Neural cell (in vitro differentiated cells): Measurements from ENCODE around the gene NALCN.

Experiments used
- CTCF ChIP-seq: fragments of 450-650 bp; IDR thresholded peaks from 2 replicates; pipeline ENCODE4 v1.5.1; 2014; ENCODE audit warnings: antibody characterized with exemption, mild to moderate bottlenecking, moderate library complexity; ENCODE audit not compliant: poor library complexity, severe bottlenecking
- EP300 ChIP-seq: fragments of 450-650 bp; conservative IDR thresholded peaks from 2 replicates; pipeline ENCODE4 v1.6.1; 2014; ENCODE audit warnings: antibody characterized with exemption, mild to moderate bottlenecking, moderate library complexity; ENCODE audit not compliant: poor library complexity, severe bottlenecking
- EZH2 ChIP-seq: fragments of 200-600, 300-800 bp; shearing (Covaris generic), sonication (generic); IDR thresholded peaks from 2 replicates; pipeline ENCODE4 v1.6.1; 2014; ENCODE audit warnings: antibody characterized with exemption, low read length, borderline replicate concordance, mild to moderate bottlenecking; ENCODE audit not compliant: insufficient read depth, poor library complexity, severe bottlenecking
- MXI1 ChIP-seq: fragments of 450-650 bp; conservative IDR thresholded peaks from 2 replicates; pipeline ENCODE4 v1.6.1; 2014; ENCODE audit warnings: antibody characterized with exemption, mild to moderate bottlenecking; ENCODE audit not compliant: poor library complexity, severe bottlenecking
- POLR2AphosphoS5 ChIP-seq: IDR thresholded peaks from 2 replicates; pipeline ENCODE4 v1.6.1; 2012
- RAD21 ChIP-seq: fragments of 450-650 bp; conservative IDR thresholded peaks from 2 replicates; pipeline ENCODE4 v1.6.1; 2014; ENCODE audit warnings: antibody characterized with exemption, mild to moderate bottlenecking, moderate library complexity
- SMC3 ChIP-seq: fragments of 450-650 bp; conservative IDR thresholded peaks from 2 replicates; pipeline ENCODE4 v1.6.1; 2014; ENCODE audit warnings: antibody characterized with exemption, mild to moderate bottlenecking, moderate library complexity; ENCODE audit not compliant: poor library complexity
- TF ChIP-seq, protein P1 (sequence below): IDR thresholded peaks from 2 replicates; pipeline ENCODE4 v1.6.1; 2012; ENCODE audit warnings: borderline replicate concordance

DNA sequence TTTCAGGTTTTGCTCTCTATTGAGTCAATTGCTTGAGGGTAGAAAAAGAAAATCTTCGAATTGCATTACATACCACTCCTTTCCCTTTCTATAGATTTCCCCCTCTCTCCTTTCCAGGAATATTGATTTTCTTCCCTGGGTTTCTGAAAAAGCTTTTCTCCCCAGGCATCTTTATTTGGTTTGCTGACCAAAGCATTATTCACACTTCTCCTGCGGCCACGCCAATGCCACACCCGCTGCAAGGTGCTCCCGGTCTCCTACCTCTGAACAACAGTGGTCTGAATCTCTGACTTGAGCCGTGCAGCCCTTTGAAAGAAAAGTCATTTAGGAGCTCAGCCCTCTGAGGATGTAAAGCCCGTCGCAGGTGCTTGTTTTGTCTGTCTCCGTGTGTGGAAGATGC, 390.8 kb downstream of the NALCN start:
- TF ChIP-seq, protein P1, sequence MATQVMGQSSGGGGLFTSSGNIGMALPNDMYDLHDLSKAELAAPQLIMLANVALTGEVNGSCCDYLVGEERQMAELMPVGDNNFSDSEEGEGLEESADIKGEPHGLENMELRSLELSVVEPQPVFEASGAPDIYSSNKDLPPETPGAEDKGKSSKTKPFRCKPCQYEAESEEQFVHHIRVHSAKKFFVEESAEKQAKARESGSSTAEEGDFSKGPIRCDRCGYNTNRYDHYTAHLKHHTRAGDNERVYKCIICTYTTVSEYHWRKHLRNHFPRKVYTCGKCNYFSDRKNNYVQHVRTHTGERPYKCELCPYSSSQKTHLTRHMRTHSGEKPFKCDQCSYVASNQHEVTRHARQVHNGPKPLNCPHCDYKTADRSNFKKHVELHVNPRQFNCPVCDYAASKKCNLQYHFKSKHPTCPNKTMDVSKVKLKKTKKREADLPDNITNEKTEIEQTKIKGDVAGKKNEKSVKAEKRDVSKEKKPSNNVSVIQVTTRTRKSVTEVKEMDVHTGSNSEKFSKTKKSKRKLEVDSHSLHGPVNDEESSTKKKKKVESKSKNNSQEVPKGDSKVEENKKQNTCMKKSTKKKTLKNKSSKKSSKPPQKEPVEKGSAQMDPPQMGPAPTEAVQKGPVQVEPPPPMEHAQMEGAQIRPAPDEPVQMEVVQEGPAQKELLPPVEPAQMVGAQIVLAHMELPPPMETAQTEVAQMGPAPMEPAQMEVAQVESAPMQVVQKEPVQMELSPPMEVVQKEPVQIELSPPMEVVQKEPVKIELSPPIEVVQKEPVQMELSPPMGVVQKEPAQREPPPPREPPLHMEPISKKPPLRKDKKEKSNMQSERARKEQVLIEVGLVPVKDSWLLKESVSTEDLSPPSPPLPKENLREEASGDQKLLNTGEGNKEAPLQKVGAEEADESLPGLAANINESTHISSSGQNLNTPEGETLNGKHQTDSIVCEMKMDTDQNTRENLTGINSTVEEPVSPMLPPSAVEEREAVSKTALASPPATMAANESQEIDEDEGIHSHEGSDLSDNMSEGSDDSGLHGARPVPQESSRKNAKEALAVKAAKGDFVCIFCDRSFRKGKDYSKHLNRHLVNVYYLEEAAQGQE: no peak
- TF ChIP-seq MXI1 (no peak), CTCF (no peak), EP300 (no peak), POLR2AphosphoS5 (no peak), RAD21 (no peak), SMC3 (no peak), EZH2 (no peak)
